GM23248 (cell line): Measurements from ENCODE around the gene ADCY10. TPM values are rescaled to one million over a fixed set of nuclear protein-coding genes. Genes with fewer than 3 reads are reported as not detected.

Experiments used
- DNase-seq: peaks from one replicate; pipeline ENCODE4 v3.0.0-alpha.2; 2015
- H2AFZ ChIP-seq: fragments of 200-600 bp; sonication (generic); 2 replicates; pipeline ENCODE4 v1.6.1; 2016; ENCODE audit warnings: antibody characterized with exemption
- H3F3A ChIP-seq: fragments of 200-600 bp; sonication (generic); 2 replicates; pipeline ENCODE4 v1.6.1; 2016; ENCODE audit warnings: mild to moderate bottlenecking, antibody characterized with exemption, mixed run types; ENCODE audit not compliant: insufficient read depth
- H3K27ac ChIP-seq: fragments of 200-600 bp; sonication (generic); 2 replicates; pipeline ENCODE4 v1.5.1; 2016; ENCODE audit warnings: mild to moderate bottlenecking
- H3K27me3 ChIP-seq: fragments of 200-600 bp; sonication (generic); replicated peaks from 2 replicates; pipeline ENCODE4 v1.6.1; 2016; ENCODE audit warnings: mild to moderate bottlenecking; ENCODE audit not compliant: insufficient read depth
- H3K36me3 ChIP-seq: fragments of 200-600 bp; sonication (generic); 2 replicates; pipeline ENCODE4 v1.6.1; 2016; ENCODE audit warnings: low read depth, mild to moderate bottlenecking
- H3K4me1 ChIP-seq: fragments of 200-600 bp; sonication (generic); 2 replicates; pipeline ENCODE4 v1.6.1; 2016; ENCODE audit warnings: mild to moderate bottlenecking; ENCODE audit not compliant: insufficient read depth
- H3K4me2 ChIP-seq: fragments of 200-600 bp; sonication (generic); one replicate; pipeline ENCODE4 v1.6.1; 2016; ENCODE audit warnings: mild to moderate bottlenecking; ENCODE audit not compliant: unreplicated experiment
- H3K4me3 ChIP-seq: fragments of 200-600 bp; sonication (generic); 2 replicates; pipeline ENCODE4 v1.5.1; 2016; ENCODE audit warnings: mild to moderate bottlenecking
- H3K79me2 ChIP-seq: fragments of 200-600 bp; sonication (generic); 2 replicates; pipeline ENCODE4 v1.6.1; 2016; ENCODE audit warnings: mild to moderate bottlenecking; ENCODE audit not compliant: insufficient read depth
- H3K9ac ChIP-seq: fragments of 200-600 bp; sonication (generic); 2 replicates; pipeline ENCODE4 v1.6.1; 2016; ENCODE audit warnings: mild to moderate bottlenecking
- H3K9me2 ChIP-seq: fragments of 200-600 bp; sonication (generic); 2 replicates; pipeline ENCODE4 v1.6.1; 2016; ENCODE audit warnings: mixed run types, mild to moderate bottlenecking, moderate library complexity; ENCODE audit not compliant: insufficient read depth
- H3K9me3 ChIP-seq: fragments of 200-600 bp; sonication (generic); one replicate; pipeline ENCODE4 v1.6.1; 2017; ENCODE audit warnings: low read depth
- H4K20me1 ChIP-seq: fragments of 200-600 bp; sonication (generic); 2 replicates; pipeline ENCODE4 v1.6.0; 2016; ENCODE audit not compliant: insufficient read depth
- EZH2 ChIP-seq: fragments of 200-600 bp; sonication (generic); IDR thresholded peaks from 2 replicates; pipeline ENCODE4 v1.6.1; 2018; ENCODE audit warnings: antibody characterized with exemption, mild to moderate bottlenecking; ENCODE audit not compliant: insufficient read depth, poor library complexity, severe bottlenecking
- EZH2phosphoT487 ChIP-seq: fragments of 200-600 bp; sonication (generic); IDR thresholded peaks from 2 replicates; pipeline ENCODE4 v1.6.1; 2018; ENCODE audit warnings: antibody characterized with exemption, moderate library complexity, mild to moderate bottlenecking, low read depth; ENCODE audit not compliant: insufficient read depth
- WGBS, 2 experiments: methylation state at CpG; one replicate each; pipeline ENCODE4 v1.1.6; 2015 to 2017; ENCODE audit warnings: low lambda C conversion rate in 2 of 2, low coverage in 1 of 2; ENCODE audit errors: missing lambda C conversion rate in 2 of 2; 5-methylcytosine and 5-hydroxymethylcytosine counted together
- in situ Hi-C: fragments of 300-500 bp; cut with MboI; formaldehyde crosslinking; loops from 2 replicates; pipeline ENCODE4 v1.15.0; 2020
- polyA plus RNA-seq: library from polyadenylated mRNA; unstranded; fragments of >200 nt; fragmentation: Nextera tagmentation; extraction: Ambion mirVana; gene quantifications from 2 replicates; pipeline ENCODE4 v1.2.1, GENCODE V29; 2016
- total RNA-seq: library from RNA; depleted of rRNA; stranded (reverse); fragments of >200 nt; shearing (Covaris generic); gene quantifications from 2 replicates; pipeline ENCODE4 v1.2.3, GENCODE V29; 2014

Gene ADCY10
- total and polyA plus RNA-seq, 2 experiments from 2014 or later: 0.11 TPM

DNA sequence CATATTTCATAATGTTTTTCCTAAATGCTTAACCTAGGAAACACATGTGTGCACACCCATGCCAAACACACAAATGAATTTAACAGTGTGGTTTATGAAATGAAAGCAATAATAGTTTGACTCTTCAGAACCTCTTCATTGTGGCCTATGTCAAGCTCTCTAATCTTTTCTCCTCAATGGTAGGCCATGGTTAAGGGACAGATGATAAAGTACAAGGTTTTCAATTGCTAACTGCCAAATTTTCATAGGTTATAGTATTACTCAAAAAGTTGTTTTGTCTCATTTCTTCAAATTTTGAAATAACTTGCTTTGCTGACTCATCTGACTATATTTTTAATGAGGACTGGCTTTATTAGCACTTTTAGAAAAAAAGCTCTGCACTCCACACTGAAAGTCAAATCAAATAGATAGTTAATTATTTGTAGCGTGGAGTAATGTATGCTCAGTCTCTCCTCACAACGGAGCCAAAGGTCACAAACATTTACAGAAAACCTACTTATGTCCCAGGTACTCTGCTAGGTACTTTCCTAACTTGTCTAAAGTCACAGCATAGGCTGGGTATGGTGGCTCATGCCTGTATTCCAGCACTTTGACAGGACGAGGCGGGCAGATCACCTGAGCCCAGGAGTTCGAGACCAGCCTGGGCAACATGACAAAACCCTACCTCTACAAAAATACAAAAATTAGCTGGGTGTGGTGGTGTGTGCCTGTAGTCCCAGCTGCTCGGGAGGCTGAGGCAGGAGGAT lies 3.0 kb upstream of the ADCY10 start:
- no peaks in the 10 kb centered on the region for H4K20me1 ChIP-seq
- H3K27me3 ChIP-seq: no peaks in the 10 kb centered on the region
- no peaks in the 10 kb centered on the region for H3K9me2 ChIP-seq
- H3K9me3 ChIP-seq: no peaks in the 10 kb centered on the region
- no peak for TF ChIP-seq EZH2
- DNase-seq: no peak
- H3K4me3 ChIP-seq: no peak overlapping the region
- no peak overlapping the region for H3K27ac ChIP-seq
- H3K4me1 ChIP-seq: peaks cover 6% of the 10 kb centered on the region
- H3K9ac ChIP-seq: no peak overlapping the region
- no peak overlapping the region for H3K4me2 ChIP-seq
- WGBS, 2 experiments: 89 to 91% methylated on average over 6 of the region's 6 CpGs
- 0 out of 2 replicates have a peak, but pooled peaks cover 2% of the 10 kb centered on the region for H3F3A ChIP-seq
- H3K36me3 ChIP-seq: peaks cover 32% of the 10 kb centered on the region
- peaks cover 23% of the 10 kb centered on the region for H3K79me2 ChIP-seq
- H2AFZ ChIP-seq: no peak overlapping the region
- in situ Hi-C loops: no loop called here

DNA sequence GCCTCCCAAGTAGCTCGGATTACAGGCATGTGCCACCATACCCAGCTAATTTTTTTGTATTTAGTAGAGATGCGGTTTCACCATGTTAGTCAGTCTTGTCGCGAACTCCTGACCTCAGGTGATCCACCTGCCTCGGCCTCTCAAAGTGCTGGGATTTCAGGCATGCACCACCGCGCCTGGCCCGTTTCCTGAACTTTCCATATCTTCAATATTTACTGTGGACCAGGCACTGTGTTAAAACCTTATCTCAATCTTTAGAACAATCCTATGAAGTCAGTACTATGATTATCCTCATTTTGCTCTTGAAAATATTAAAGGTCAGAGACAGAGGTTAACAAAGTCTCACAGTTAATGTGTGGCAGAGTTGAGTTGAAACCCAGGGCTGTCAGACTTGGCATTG lies 1.6 kb upstream of the ADCY10 start:
- peaks cover 9% of the 10 kb centered on the region for H3K79me2 ChIP-seq
- H3K4me3 ChIP-seq: no peak overlapping the region
- H3K4me2 ChIP-seq: no peak overlapping the region
- in situ Hi-C loops: no loop called here
- no peak for DNase-seq
- no peaks in the 10 kb centered on the region for H3K9me2 ChIP-seq
- H3K4me1 ChIP-seq: no peaks in the 10 kb centered on the region
- H3K9ac ChIP-seq: no peak overlapping the region
- 0 out of 2 replicates have a peak, but pooled peaks cover 3% of the 10 kb centered on the region for H3F3A ChIP-seq
- H3K36me3 ChIP-seq: peaks cover 32% of the 10 kb centered on the region
- H3K27ac ChIP-seq: no peak overlapping the region
- H2AFZ ChIP-seq: no peak overlapping the region
- 96 to 97% methylated on average over 8 of the region's 8 CpGs for WGBS, 2 experiments
- no peaks in the 10 kb centered on the region for H4K20me1 ChIP-seq
- no peaks in the 10 kb centered on the region for H3K27me3 ChIP-seq
- TF ChIP-seq EZH2: no peak
- no peak for TF ChIP-seq EZH2phosphoT487
- no peaks in the 10 kb centered on the region for H3K9me3 ChIP-seq

DNA sequence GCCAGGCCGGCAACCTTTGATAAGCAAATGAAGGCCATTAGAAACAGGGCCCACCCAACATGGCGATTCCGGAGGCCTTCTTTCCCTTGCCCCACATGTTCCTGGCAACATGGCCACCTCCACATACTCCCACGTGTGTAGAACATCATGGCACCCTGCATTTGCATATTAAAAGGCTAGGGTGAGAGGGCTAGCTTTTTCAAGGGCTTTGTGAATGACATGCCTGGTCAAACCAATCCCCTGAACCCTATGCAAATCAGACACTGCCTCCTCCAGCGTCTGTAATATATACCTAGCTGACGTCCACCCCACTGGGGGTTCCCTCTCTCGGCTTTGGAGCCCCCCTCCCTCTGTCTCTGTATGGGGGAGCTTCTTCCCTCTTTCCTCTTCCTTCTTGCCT lies 1.6 kb downstream of the ADCY10 start:
- Histone ChIP-seq H3K4me2 (no peak overlapping the region), H3F3A (0 out of 2 replicates have a peak, but pooled peaks cover 3% of the 10 kb centered on the region), H3K27ac (no peak overlapping the region), H3K9me2 (no peaks in the 10 kb centered on the region), H3K36me3 (peaks cover 24% of the 10 kb centered on the region), H3K4me3 (no peak overlapping the region), H4K20me1 (no peaks in the 10 kb centered on the region), H3K9me3 (no peaks in the 10 kb centered on the region), H2AFZ (no peak overlapping the region), H3K9ac (no peak overlapping the region), H3K4me1 (peaks cover 2% of the 10 kb centered on the region; the same call in 1 of the 2 replicates), H3K79me2 (no peaks in the 10 kb centered on the region), H3K27me3 (no peaks in the 10 kb centered on the region)
- no peak for DNase-seq
- TF ChIP-seq EZH2 (no peak), EZH2phosphoT487 (no peak)
- in situ Hi-C loops: no loop called here
- 82 to 83% methylated on average over 7 of the region's 7 CpGs for WGBS, 2 experiments

DNA sequence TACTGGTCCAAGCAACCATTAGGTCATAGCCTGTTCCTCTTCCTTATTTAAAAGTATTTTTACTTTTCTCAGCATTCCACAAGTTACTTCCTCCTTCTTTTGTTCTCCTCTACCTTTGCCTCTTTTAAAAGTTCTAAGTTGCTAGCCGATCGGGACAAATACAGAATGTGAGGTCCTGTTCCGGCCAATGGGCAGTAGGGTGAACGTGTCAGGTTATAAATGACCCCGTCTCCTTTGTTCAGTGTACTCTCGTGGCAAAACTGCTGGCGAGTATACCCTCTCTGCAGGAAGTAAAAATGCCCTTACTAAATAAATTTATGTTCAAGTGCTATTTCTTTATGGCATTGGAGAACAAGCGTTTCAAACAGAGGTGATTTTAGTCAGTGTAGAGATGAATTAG lies 2.5 kb downstream of the ADCY10 start:
- no peak for TF ChIP-seq EZH2
- no peak for TF ChIP-seq EZH2phosphoT487
- H3K9me3 ChIP-seq: no peaks in the 10 kb centered on the region
- no peaks in the 10 kb centered on the region for H3K9me2 ChIP-seq
- 78 to 81% methylated on average over 8 of the region's 8 CpGs for WGBS, 2 experiments
- H3K4me1 ChIP-seq: peaks cover 2% of the 10 kb centered on the region; the same call in 1 of the 2 replicates
- no peaks in the 10 kb centered on the region for H3K79me2 ChIP-seq
- H4K20me1 ChIP-seq: no peaks in the 10 kb centered on the region
- H3K9ac ChIP-seq: no peak overlapping the region
- H2AFZ ChIP-seq: no peak overlapping the region
- no peak overlapping the region for H3K4me2 ChIP-seq
- H3F3A ChIP-seq: 0 out of 2 replicates have a peak, but pooled peaks cover 3% of the 10 kb centered on the region
- no peak for DNase-seq
- H3K36me3 ChIP-seq: peaks cover 16% of the 10 kb centered on the region
- no peaks in the 10 kb centered on the region for H3K27me3 ChIP-seq
- H3K27ac ChIP-seq: no peak overlapping the region
- H3K4me3 ChIP-seq: no peak overlapping the region
- in situ Hi-C loops: no loop called here
